ENCODE measurements around the gene NTRK3. TPM values are rescaled to one million over a fixed set of nuclear protein-coding genes. Genes with fewer than 3 reads are reported as not detected.

The NTRK3 gene
- total RNA-seq, 2 donors from 2014 or later: 4.2 to 7.2 TPM

- no peaks in the 10 kb centered on the region for H3K4me1 ChIP-seq (replicated peaks)
- no peak overlapping the region for H3K27ac ChIP-seq
- H3K4me3 ChIP-seq: no peak overlapping the region
- TF ChIP-seq, protein P1, sequence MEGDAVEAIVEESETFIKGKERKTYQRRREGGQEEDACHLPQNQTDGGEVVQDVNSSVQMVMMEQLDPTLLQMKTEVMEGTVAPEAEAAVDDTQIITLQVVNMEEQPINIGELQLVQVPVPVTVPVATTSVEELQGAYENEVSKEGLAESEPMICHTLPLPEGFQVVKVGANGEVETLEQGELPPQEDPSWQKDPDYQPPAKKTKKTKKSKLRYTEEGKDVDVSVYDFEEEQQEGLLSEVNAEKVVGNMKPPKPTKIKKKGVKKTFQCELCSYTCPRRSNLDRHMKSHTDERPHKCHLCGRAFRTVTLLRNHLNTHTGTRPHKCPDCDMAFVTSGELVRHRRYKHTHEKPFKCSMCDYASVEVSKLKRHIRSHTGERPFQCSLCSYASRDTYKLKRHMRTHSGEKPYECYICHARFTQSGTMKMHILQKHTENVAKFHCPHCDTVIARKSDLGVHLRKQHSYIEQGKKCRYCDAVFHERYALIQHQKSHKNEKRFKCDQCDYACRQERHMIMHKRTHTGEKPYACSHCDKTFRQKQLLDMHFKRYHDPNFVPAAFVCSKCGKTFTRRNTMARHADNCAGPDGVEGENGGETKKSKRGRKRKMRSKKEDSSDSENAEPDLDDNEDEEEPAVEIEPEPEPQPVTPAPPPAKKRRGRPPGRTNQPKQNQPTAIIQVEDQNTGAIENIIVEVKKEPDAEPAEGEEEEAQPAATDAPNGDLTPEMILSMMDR (IDR thresholded peaks at IDR 0.05): no peak
- TF ChIP-seq POLR2AphosphoS5 (IDR thresholded peaks at IDR 0.05) (no peak), POLR2A (IDR thresholded peaks at IDR 0.05) (no peak)
- no peak for DNase-seq (ENCODE audit: low spot score)
- intact Hi-C loops (cut with DNase I): no loop called here
- no peaks in the 10 kb centered on the region for H3K9me3 ChIP-seq
- H3K36me3 ChIP-seq: no peaks in the 10 kb centered on the region
- H3K27me3 ChIP-seq (replicated peaks; ENCODE audit: insufficient read depth): no peaks in the 10 kb centered on the region
- WGBS: 70% methylated on average over 2 of the region's 2 CpGs
Observed at GRCh38 chr15:87851497-87851896, 405.0 kb downstream of the NTRK3 start.

GRCh38 chr15:87850916-87851315 lies 405.6 kb downstream of the NTRK3 start:
- H3K27me3 ChIP-seq (replicated peaks; ENCODE audit: insufficient read depth): no peaks in the 10 kb centered on the region
- no peaks in the 10 kb centered on the region for H3K36me3 ChIP-seq
- intact Hi-C loops (cut with DNase I): no loop called here
- no peak overlapping the region for H3K4me3 ChIP-seq
- 41% methylated on average over 4 of the region's 4 CpGs for WGBS
- TF ChIP-seq POLR2AphosphoS5 (IDR thresholded peaks at IDR 0.05) (no peak), POLR2A (IDR thresholded peaks at IDR 0.05) (no peak)
- TF ChIP-seq, protein P1 (IDR thresholded peaks at IDR 0.05): no peak
- H3K4me1 ChIP-seq (replicated peaks): no peaks in the 10 kb centered on the region
- no peaks in the 10 kb centered on the region for H3K9me3 ChIP-seq
- no peak overlapping the region for H3K27ac ChIP-seq
- DNase-seq (ENCODE audit: low spot score): no peak

- Histone ChIP-seq H3K27ac (no peak overlapping the region), H3K4me1 (replicated peaks) (no peaks in the 10 kb centered on the region), H3K36me3 (no peaks in the 10 kb centered on the region), H3K9me3 (no peaks in the 10 kb centered on the region), H3K4me3 (no peak overlapping the region), H3K27me3 (replicated peaks; ENCODE audit: insufficient read depth) (no peaks in the 10 kb centered on the region)
- no peak for TF ChIP-seq POLR2A (IDR thresholded peaks at IDR 0.05)
- 79% methylated on average over 2 of the region's 2 CpGs for WGBS
- no peak for DNase-seq (ENCODE audit: low spot score)
- intact Hi-C loops (cut with DNase I): no loop called here
Observed at GRCh38 chr15:87849181-87849580, 407.4 kb downstream of the NTRK3 start.

DNA sequence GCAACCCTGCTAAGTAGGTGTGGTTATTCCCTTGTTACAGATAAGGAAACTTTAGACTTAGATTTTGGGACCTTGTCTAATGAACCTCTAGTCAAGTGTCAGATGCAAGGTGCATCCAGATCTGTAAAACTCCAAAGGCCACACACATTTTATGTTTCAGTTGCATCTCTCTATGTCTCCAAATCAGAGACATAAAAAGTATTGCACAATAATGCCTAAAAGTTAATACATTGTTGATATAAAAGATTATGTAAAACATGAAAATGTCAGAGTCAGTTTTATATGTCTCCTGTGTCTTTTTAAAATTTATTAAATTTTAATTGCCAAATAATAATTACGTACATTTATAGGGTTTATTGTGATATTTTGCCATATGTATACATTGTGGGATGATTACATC lies 408.5 kb downstream of the NTRK3 start:
- Histone ChIP-seq H3K9me3 (no peaks in the 10 kb centered on the region), H3K27ac (no peak overlapping the region), H3K27me3 (replicated peaks; ENCODE audit: insufficient read depth) (no peaks in the 10 kb centered on the region), H3K36me3 (no peaks in the 10 kb centered on the region), H3K4me1 (replicated peaks) (no peaks in the 10 kb centered on the region), H3K4me3 (no peak overlapping the region)
- intact Hi-C loops (cut with DNase I): no loop called here
- no peak for DNase-seq (ENCODE audit: low spot score)
- WGBS: 82% methylated on average over 1 of the region's 1 CpG
- TF ChIP-seq, protein P1 (IDR thresholded peaks at IDR 0.05): no peak
- TF ChIP-seq POLR2AphosphoS5 (IDR thresholded peaks at IDR 0.05) (no peak), POLR2A (IDR thresholded peaks at IDR 0.05) (no peak)

GRCh38 chr15:87846746-87847145 lies 409.8 kb downstream of the NTRK3 start:
- Histone ChIP-seq H3K27me3 (replicated peaks; ENCODE audit: insufficient read depth) (no peaks in the 10 kb centered on the region), H3K36me3 (no peaks in the 10 kb centered on the region), H3K4me3 (no peak overlapping the region), H3K4me1 (replicated peaks) (no peaks in the 10 kb centered on the region), H3K9me3 (no peaks in the 10 kb centered on the region), H3K27ac (no peak overlapping the region)
- no peak for DNase-seq (ENCODE audit: low spot score)
- TF ChIP-seq, protein P1 (IDR thresholded peaks at IDR 0.05): no peak
- no peak for TF ChIP-seq POLR2AphosphoS5 (IDR thresholded peaks at IDR 0.05)
- no peak for TF ChIP-seq POLR2A (IDR thresholded peaks at IDR 0.05)
- 79% methylated on average over 3 of the region's 3 CpGs for WGBS
- intact Hi-C loops (cut with DNase I): no loop called here

All from prostate gland (tissue), 2 donors.